Osteoblast (primary cell): Measurements from ENCODE around the gene C1orf226. TPM values are rescaled to one million over a fixed set of nuclear protein-coding genes. Genes with fewer than 3 reads are reported as not detected.

ENCODE experiments used
- DNase-seq: peaks from one replicate; pipeline ENCODE4 v3.0.0; 2011; ENCODE audit warnings: low spot score, mixed read lengths; ENCODE audit not compliant: insufficient read length; ENCODE audit errors: missing footprints
- H2AFZ ChIP-seq: 2 replicates; pipeline ENCODE4 v1.6.0; 2011; ENCODE audit warnings: mild to moderate bottlenecking, low read length
- H3K27ac ChIP-seq: 2 replicates; pipeline ENCODE4 v1.5.1; 2011; ENCODE audit warnings: mild to moderate bottlenecking, low read depth, low read length, moderate library complexity
- H3K27me3 ChIP-seq: 2 replicates; pipeline ENCODE4 v1.6.0; 2012; ENCODE audit warnings: mild to moderate bottlenecking, control low read depth, inconsistent platforms, low read length, moderate library complexity; ENCODE audit not compliant: insufficient read depth
- H3K36me3 ChIP-seq: 2 replicates; pipeline ENCODE4 v1.5.1; 2011; ENCODE audit warnings: mild to moderate bottlenecking, low read length, control low read depth, moderate library complexity; ENCODE audit not compliant: insufficient read depth
- H3K4me1 ChIP-seq: 2 replicates; pipeline ENCODE4 v1.5.1; 2011; ENCODE audit warnings: mild to moderate bottlenecking, low read length, control low read depth, moderate library complexity; ENCODE audit not compliant: insufficient read depth
- H3K4me2 ChIP-seq: 2 replicates; pipeline ENCODE4 v1.6.0; 2011; ENCODE audit warnings: mild to moderate bottlenecking, low read length; ENCODE audit not compliant: insufficient read depth
- H3K4me3 ChIP-seq: fragments of 200-600 bp; sonication (generic); 3 replicates; pipeline ENCODE4 v1.5.1; 2012; ENCODE audit warnings: mild to moderate bottlenecking, low read length, inconsistent platforms; ENCODE audit not compliant: insufficient read depth
- H3K79me2 ChIP-seq: 2 replicates; pipeline ENCODE4 v1.6.0; 2012; ENCODE audit warnings: mild to moderate bottlenecking, low read length, control low read depth, inconsistent platforms; ENCODE audit not compliant: insufficient read depth
- H3K9me3 ChIP-seq: 2 replicates; pipeline ENCODE4 v1.5.1; 2011; ENCODE audit warnings: low read depth, low read length, control low read depth
- H4K20me1 ChIP-seq: 2 replicates; pipeline ENCODE4 v1.6.0; 2012; ENCODE audit warnings: mild to moderate bottlenecking, low read length, control low read depth; ENCODE audit not compliant: insufficient read depth
- CTCF ChIP-seq: IDR thresholded peaks from 2 replicates; pipeline ENCODE4 v1.5.1; 2011; ENCODE audit warnings: mild to moderate bottlenecking, low read depth, low read length, moderate library complexity; ENCODE audit errors: extremely low read depth
- total RNA-seq: library from RNA; depleted of rRNA; stranded (reverse); fragments of >200 nt; gene quantifications from 2 replicates; pipeline ENCODE4 v1.2.3, GENCODE V29; 2012

Gene C1orf226
- total RNA-seq, 1 donor, result under 0.01 TPM

GRCh38 chr1:162406811-162407210 is 25.3 kb downstream of the C1orf226 start:
- H3K4me1 ChIP-seq, result no peaks in the 10 kb centered on the region
- no peak overlapping the region for H3K27ac ChIP-seq
- H3K36me3 ChIP-seq, result no peaks in the 10 kb centered on the region
- H3K79me2 ChIP-seq, result no peaks in the 10 kb centered on the region
- no peak overlapping the region for H3K4me3 ChIP-seq
- no peak overlapping the region for H3K4me2 ChIP-seq
- no peak for TF ChIP-seq CTCF
- no peak overlapping the region for H2AFZ ChIP-seq
- H3K9me3 ChIP-seq, result no peaks in the 10 kb centered on the region
- H4K20me1 ChIP-seq, result no peaks in the 10 kb centered on the region
- no peak for DNase-seq
- no peaks in the 10 kb centered on the region for H3K27me3 ChIP-seq

- Histone ChIP-seq H3K27me3 (no peaks in the 10 kb centered on the region), H3K4me1 (no peaks in the 10 kb centered on the region), H2AFZ (no peak overlapping the region), H3K27ac (no peak overlapping the region), H3K79me2 (no peaks in the 10 kb centered on the region), H4K20me1 (no peaks in the 10 kb centered on the region), H3K4me2 (no peak overlapping the region), H3K9me3 (no peaks in the 10 kb centered on the region), H3K36me3 (no peaks in the 10 kb centered on the region), H3K4me3 (no peak overlapping the region)
- TF ChIP-seq CTCF, result no peak
- DNase-seq, result no peak
Measured at GRCh38 chr1:162407539-162407938, 26.0 kb downstream of the C1orf226 start.

- Histone ChIP-seq H3K36me3 (no peaks in the 10 kb centered on the region), H3K4me1 (no peaks in the 10 kb centered on the region), H3K27me3 (no peaks in the 10 kb centered on the region), H3K79me2 (no peaks in the 10 kb centered on the region), H2AFZ (no peak within 1 kb of the TSS), H3K4me3 (no peak within 1 kb of the TSS), H3K27ac (no peak within 1 kb of the TSS), H3K9me3 (no peaks in the 10 kb centered on the region), H3K4me2 (no peak within 1 kb of the TSS), H4K20me1 (no peaks in the 10 kb centered on the region)
- no peak for DNase-seq
- TF ChIP-seq CTCF, result no peak
Measured at GRCh38 chr1:162412002-162412401, 30.5 kb downstream of the C1orf226 start, which contains the start of gene SH2D1B. Gene SH2D1B (minus strand): TSS chr1:162412136. CDS start chr1:162412016, 120 bp downstream.

- no peak for TF ChIP-seq CTCF
- no peak overlapping the region for H3K4me2 ChIP-seq
- no peaks in the 10 kb centered on the region for H3K27me3 ChIP-seq
- no peak overlapping the region for H3K27ac ChIP-seq
- H3K79me2 ChIP-seq, result no peaks in the 10 kb centered on the region
- H2AFZ ChIP-seq, result no peak overlapping the region
- H3K4me1 ChIP-seq, result no peaks in the 10 kb centered on the region
- DNase-seq, result no peak
- H3K4me3 ChIP-seq, result no peak overlapping the region
- no peaks in the 10 kb centered on the region for H3K9me3 ChIP-seq
- H3K36me3 ChIP-seq, result no peaks in the 10 kb centered on the region
- H4K20me1 ChIP-seq, result no peaks in the 10 kb centered on the region
Measured at GRCh38 chr1:162416215-162416614, 34.7 kb downstream of the C1orf226 start.
